ENCODE results near the gene LSM14A. TPM values are rescaled to one million over a fixed set of nuclear protein-coding genes. Genes with fewer than 3 reads are reported as not detected.

The LSM14A gene
- total RNA-seq, 1 donor from 2014 or later = 69.2 TPM

DNA sequence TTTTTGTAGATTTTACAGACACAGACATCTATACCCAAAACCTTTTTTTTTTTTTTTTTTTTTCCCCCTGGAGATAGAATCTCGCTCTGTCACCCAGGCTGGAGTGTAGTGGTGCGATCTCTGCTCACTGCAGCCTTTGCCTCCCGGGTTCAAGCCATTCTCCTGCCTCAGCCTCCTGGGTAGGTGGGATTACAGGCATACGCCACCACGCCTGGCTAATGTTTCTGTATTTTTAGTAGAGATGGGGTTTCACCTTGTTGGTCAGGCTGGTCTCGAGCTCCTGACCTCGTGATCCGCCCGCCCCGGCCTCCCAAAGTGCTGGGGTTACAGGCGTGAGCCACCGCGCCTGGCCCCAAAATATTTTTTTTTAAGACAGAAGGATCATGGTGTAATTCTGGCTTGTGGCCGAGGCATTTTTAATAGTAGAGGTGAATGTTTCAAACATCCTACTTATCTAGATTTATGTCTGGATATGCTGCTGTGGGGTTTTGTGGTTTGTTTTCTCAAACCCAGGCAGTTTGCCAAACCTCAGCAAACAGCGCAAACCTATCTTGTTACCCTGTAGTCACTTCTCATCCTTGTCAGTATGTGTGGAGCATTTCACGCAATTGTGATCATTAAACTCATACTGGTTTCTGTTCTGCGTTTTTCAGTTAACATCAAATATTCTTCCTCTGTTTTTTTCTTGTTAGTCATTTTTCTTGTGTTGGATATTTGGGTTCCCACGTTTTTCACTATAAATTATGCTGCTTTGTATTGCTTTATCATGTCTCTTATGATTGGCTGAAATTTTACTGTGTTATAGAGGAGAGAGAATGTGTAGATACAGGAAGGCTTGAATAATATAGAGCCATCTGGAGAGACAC lies 45.9 kb downstream of the LSM14A start:
- intact Hi-C loops (cut with DNase I) = no loop called here
- no peak for DNase-seq
- no peak for ATAC-seq (ENCODE audit: poor library complexity)

DNA sequence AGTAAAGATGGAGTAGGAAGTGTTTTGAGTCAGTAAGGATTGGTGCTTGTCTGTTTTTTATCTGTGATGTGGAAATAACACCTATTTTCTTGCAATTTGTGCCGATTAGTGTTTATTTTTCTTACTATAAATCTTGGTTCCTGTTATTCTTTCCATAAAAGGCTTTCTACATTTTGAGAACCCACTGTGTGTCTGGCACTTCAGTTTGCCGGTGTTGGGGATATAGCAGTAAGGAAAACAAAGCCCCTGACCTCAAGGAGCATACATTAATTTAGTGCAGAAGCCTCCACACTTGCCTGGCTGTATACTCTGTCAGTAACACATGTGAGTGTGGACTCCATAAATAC lies 46.5 kb downstream of the LSM14A start:
- intact Hi-C loops (cut with DNase I) = no loop called here
- no peak for ATAC-seq (ENCODE audit: poor library complexity)

DNA sequence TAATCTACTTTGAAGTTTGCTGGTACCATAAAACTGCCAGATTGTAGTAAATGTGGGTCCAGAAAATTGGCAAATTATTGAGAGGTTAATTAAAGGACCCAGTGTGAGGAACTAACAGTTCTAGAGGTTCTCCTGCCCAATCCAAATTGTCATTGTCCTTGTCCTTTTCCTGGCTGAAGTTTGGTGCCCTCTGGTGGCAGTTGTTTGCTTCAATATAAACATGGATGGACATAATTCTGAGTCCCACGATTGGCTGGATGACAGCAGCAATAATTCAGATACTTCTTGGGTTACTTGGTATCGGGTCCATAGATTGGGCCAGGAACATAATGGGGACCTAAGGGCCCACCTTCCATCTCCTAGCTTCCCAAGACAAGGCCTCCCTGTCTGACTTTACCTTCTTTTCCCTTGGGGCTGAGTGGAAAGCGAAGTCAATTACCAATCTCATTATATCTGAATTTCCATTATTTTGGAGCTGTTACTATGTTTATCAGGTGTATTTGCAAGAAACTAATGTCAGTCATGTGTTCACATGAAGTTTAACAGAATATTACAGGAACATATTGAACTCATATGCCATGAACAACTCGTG lies 48.3 kb downstream of the LSM14A start:
- ATAC-seq (ENCODE audit: poor library complexity) = peak; percentile 66
- DNase-seq = no peak
- intact Hi-C loops (cut with DNase I) = loop anchor here (10.0 kb wide), 1 partner anchor 124 kb away; no protein-coding TSS in a partner anchor

More for the DNA sequence above, 46.5 kb downstream of the LSM14A start:
- no peak for DNase-seq

DNA sequence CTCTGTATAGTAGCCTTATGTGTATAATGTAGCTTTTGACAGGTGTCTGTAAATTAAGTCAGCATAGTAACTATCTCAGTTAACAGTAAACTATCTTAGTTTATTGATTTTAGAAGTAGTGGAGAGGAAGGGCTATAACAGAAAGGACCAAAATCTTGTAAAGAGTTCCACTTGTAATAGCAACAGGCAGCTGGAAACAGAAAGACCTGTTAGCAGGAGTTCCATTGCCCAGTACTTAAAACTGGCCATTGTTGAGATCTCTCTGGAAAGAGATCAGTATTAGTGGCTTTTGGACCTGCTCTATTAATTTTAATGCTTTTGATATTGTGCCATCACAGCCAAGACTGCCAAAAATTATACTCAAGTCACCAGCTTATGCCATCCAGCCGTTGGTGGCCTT lies 50.1 kb downstream of the LSM14A start:
- DNase-seq (no peak), ATAC-seq (ENCODE audit: poor library complexity) (no peak)
- intact Hi-C loops (cut with DNase I) = loop anchor here (10.0 kb wide), 1 partner anchor 122 kb away; no protein-coding TSS in a partner anchor

DNA sequence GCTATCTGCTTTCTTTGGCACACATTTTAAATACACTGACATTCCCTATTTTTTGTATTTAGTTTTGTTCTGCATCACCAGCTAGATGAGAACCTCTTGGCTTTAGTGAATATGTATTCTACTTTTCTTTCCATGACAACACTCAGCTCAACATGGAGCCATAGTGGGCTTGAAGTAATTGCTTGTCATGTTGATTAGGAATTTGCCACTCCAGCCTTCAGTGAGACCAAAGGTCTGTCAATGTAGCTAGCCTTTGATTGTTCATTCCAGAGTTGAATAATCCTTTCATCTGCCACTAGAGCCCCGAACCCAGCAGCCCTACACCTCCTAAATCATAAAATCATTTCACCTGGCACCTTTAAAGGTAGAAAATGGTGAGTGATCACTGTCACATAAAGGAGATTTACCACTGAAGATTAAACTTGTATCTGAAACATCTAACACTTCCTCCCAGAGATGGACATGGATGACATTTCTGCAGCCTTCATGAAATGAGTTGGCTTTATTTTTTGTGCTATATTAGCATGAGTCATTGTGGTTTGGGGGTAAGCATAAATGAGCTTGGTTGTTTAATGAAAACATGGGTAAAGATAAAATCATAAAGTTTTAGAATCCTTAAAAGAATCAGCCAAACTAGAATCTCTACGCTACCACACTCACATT lies 52.8 kb downstream of the LSM14A start:
- DNase-seq (no peak), ATAC-seq (ENCODE audit: poor library complexity) (no peak)
- intact Hi-C loops (cut with DNase I) = loop anchor here (10.0 kb wide), 1 partner anchor 120 kb away; no protein-coding TSS in a partner anchor

DNA sequence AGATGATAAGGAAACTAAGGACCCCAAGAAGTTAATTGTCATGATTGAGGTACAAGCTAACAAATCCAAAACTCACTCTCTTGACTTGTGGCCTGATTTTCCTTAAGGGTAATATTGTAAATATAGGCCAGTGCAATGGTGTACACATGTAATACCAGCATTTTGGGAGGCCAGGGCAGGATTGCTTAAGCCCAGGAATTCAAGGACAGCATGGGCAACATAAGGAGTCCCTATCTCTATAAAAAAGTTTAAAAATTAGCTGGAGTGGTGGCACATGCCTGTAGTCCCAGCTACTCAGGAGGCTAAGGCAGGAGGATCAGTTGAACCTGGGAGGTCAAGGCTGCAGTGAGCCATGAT lies 53.3 kb downstream of the LSM14A start:
- ATAC-seq (ENCODE audit: poor library complexity) = no peak
- DNase-seq = no peak
- intact Hi-C loops (cut with DNase I) = loop anchor here (10.0 kb wide), 1 partner anchor 119 kb away; no protein-coding TSS in a partner anchor

DNA sequence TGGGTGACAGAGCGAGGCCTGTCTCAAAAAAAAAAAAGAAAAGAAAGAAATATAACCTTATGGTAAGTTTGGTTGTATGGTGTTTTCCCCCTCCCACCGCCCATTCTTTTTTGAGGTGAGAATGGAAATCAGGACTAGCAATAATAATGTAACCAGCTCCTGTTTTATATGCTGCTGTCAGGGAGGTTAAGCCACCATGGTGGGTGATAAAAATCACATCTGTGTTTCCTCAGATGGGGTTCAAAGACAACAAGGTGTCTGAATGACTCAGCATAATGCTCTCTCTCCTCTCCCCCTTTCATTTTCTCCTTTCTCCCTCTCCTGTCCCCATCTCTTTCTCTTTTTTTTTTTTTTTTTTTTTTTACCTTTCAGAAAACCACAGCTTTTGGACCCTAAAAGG lies 53.7 kb downstream of the LSM14A start:
- intact Hi-C loops (cut with DNase I) = loop anchor here (10.0 kb wide), 1 partner anchor 119 kb away; no protein-coding TSS in a partner anchor
- ATAC-seq (ENCODE audit: poor library complexity) (no peak), DNase-seq (no peak)

DNA sequence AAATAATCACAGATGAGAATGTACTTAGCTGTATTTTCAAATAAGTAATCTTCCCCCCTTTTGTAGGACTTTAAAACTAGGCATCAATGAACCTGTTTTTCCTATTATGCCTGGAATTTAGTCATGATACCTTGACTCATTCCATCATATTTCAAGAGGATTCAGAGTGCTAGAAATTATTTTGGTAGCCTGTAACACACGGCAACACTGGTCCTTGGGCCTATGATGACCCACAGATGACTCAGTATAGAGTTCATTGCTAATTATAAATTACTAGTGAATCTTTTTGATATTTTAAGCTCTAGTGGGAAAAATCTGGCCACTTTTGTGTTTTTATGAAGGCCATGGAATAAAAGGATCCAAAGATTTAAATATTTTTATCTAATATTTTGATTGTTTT lies 56.0 kb downstream of the LSM14A start:
- intact Hi-C loops (cut with DNase I) = loop anchor here (10.0 kb wide), 1 partner anchor 116 kb away; no protein-coding TSS in a partner anchor
- DNase-seq (no peak), ATAC-seq (ENCODE audit: poor library complexity) (no peak)

DNA sequence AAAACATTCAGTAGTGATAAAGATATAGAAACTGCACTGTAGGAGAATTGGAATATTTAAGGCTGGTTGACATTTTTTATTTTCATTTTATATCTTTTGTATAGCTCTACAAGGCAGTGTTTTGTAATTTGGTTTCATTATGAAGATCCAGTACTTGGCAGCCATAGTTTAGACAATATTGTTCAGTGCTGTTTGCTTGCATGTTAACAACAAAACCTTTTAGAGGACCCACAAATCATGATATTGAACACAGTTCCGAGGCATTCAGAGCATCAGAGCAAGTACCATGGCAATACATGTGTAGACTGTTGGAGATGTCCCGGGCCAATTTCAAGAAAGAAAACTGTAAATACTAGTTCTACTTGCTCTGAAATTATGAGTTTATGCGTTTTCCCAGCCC lies 56.5 kb downstream of the LSM14A start:
- ATAC-seq (ENCODE audit: poor library complexity) (no peak), DNase-seq (no peak)
- intact Hi-C loops (cut with DNase I) = loop anchor here (10.0 kb wide), 1 partner anchor 116 kb away; no protein-coding TSS in a partner anchor

DNA sequence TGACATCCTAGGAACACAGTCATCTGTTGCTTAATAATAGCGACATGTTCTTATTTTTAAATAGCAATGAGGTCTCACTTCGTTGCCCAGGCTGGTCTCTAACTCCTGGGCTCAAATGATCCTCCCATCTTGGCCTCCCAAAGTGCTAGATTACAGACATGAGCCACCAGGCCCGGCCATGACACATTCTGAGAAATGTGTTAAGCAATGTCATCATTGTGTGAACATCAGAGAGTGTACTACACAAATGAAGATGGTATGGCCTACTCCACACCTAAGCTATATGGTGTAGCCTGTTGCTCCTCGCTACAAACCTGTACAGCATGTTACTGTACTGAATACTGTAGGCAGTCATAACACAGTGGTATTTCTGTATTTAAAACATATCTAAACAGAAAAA lies 57.4 kb downstream of the LSM14A start:
- ATAC-seq (ENCODE audit: poor library complexity) = no peak
- intact Hi-C loops (cut with DNase I) = loop anchor here (10.0 kb wide), 1 partner anchor 115 kb away; no protein-coding TSS in a partner anchor
- DNase-seq = no peak

DNA sequence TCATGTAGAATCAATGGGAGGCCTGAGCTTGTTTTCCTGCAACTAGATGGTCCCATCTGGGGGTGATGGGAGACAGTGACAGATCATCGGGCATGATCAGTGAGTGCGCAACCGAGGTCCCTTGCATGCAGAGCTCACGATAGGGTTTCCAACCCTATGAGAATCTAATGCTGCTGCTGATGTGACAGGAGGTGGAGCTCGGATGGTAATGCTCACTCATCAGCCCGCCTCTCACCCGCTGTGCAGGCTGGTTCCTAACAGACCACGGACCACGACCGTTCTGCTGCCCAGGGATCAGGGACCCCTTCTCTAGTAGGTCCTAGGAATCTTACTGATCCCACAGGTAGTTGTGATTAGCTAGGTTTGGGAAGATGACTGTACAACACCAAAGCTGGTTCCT lies 58.5 kb downstream of the LSM14A start:
- no peak for DNase-seq
- no peak for ATAC-seq (ENCODE audit: poor library complexity)
- intact Hi-C loops (cut with DNase I) = no loop called here

DNA sequence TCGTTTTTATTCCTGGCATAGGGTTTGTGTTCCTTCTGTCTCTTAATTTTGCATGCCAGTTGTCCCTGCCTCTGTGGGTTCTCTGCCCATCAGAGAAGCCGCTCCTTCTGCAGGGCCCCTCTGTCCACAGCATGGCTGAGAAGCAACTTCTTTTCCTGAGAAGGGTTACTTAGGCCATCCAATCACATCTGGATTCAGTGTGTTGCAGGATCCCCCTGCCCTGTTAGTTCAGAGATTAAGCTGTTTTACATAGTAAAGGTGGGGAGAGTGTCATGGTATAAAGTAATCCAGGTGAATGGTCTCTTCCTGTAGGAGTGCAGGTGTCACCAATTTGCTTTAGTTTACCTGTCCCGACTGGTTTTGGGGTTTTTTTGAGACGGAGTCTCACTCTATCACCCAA lies 59.1 kb downstream of the LSM14A start:
- DNase-seq (no peak), ATAC-seq (ENCODE audit: poor library complexity) (no peak)
- intact Hi-C loops (cut with DNase I) = no loop called here

DNA sequence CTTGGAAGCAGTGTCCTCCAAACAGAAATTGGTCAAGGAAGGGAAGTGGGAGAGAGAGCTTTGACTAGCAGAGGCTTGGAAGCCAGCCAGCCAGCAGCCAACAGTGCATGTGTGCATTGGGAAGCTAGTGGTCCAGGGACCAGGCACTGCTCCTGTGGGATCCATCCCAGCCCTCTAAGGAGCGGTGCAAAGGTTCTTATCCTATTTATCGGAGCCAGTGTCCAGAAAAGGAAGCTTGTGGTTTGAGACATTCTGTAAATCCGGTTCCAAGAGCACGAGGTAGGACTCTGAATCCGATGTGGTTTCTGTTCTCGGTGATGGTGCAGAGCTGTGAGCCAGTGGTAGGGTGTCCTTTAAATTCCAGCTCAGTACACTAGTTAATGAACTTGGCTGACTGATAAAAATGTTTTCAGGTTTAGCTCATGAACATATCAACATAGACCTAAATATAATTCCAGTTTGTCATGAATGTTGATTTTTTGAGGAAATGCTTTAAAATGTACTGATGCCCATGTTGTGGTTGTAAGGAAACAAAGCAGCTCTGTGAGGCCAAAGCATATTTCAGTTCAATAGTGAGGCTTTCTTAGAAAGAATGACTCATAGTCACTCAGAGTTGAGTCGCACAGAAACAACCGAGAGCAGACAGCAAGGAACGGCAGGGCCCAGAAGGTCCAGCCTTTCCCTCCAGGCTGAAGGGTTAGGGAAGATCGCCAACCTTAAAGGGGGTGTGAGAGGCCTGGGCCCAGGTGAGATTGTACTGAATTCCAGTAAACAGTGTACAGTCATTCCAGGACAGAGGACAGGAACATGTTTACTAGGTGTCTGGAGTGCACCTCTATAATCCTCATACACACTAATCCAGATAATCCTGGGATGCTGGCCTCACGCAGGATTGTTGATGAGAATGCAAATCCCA lies 60.5 kb downstream of the LSM14A start:
- intact Hi-C loops (cut with DNase I) = no loop called here
- DNase-seq (peak; percentile 78), ATAC-seq (ENCODE audit: poor library complexity) (peak; percentile 57)

DNA sequence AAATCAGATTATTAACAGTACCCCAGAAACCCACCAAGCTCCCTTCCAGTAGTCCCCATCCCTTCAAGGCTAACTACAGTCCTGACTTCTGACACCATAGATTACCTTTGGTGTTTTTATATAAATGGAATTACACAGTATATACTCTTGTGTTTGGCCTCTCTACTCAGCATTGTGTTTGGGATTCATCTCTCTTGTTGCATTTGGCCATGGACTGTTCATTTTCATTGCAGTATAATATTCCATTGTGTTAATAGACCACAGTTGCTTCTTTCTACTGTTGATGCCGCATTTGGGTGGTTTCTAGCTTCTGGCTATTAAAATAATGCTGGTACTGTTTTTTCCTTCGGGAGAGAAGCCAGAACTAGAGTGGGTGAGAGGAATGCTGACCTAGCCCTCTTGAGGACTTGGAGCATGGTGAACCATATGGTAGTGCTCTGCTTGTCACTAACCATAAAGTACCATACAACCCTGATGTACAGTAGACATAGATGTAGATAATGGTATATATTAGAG lies 63.2 kb downstream of the LSM14A start:
- intact Hi-C loops (cut with DNase I) = no loop called here
- DNase-seq (no peak), ATAC-seq (ENCODE audit: poor library complexity) (no peak)

DNA sequence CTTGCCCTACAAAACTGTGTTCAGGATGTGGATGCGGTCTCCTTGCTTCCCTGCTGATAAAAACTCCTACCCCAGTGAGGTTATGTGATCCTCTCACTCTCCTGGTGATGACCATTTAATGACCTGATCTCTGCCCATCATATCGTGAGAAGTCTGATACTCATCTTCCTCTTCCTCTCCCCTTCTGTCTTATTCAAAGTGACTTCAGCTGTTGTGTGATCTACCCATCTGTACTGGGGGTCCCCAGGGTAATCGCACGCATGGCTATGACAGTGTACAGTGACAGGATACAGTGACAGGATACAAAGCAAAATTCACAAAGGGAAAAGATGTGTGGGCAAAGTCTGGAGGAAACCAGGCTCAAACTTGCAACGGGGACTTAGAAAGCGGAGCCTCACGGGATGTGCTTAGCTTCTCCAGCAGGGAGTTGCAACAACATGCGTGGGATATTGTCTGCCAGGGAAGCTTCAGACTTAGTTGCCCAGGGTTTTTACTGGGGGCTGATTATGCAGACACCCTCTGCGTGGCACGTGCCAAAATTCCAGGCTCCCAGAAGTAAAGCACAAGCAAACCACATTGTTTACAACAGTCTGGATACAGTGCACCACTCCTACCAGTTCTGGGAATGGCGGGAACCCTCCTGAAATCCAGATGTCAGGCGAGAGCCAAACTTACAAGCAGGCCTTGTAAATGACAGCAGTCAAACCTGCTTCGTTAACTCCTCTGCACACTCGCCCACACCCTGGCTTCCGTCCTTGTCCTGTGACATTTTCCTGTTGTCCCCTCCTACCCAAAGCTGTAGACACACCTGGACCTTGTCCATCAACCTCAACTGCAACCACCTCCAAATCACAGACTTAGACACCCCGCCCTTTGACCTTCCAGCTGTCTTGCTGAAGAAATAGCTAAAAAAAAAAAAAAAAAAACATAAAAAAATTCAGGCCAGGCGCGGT lies 64.0 kb downstream of the LSM14A start:
- DNase-seq = no peak
- ATAC-seq (ENCODE audit: poor library complexity) = no peak
- intact Hi-C loops (cut with DNase I) = no loop called here

DNA sequence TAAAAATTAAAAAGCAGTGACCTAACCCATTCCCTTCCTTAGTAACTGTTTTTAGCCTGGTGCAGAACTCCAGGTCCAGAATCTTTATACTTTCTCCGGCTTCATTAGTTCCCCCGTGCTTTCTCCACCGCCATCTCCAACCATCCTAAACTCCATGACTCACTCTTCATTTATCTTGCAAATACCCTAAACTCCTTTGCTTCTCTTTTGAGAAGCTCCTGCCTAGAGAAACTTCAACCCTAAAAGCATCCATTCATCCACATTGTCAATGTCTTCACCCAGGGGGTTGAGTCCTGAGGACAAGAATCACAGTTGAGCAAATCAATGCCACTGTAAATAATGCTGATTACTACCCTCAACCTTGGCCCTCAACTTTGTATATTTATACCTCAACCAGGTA lies 65.0 kb downstream of the LSM14A start:
- intact Hi-C loops (cut with DNase I) = no loop called here

DNA sequence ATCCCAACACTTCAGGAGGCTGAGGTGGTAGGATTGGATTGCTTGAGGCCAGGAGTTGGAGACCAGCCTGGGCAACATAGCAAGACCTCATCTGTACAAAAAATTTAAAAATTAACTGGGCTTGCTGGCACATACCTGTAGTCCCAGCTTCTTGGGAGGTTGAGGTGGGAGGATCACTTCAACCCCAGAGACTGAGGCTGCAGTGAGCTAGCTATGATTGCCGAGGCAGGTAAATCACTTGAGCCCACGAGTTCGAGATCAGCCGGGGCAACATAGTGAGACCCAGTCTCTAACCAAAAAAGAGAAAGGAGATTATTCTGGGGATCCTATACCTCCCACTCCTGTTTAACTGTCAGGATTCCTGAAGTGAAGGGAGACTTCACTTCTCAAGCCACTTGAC lies 65.6 kb downstream of the LSM14A start:
- no peak for ATAC-seq (ENCODE audit: poor library complexity)
- intact Hi-C loops (cut with DNase I) = no loop called here

More for the DNA sequence above, 65.0 kb downstream of the LSM14A start:
- ATAC-seq (ENCODE audit: poor library complexity) = no peak
- DNase-seq = no peak

More for the DNA sequence above, 65.6 kb downstream of the LSM14A start:
- DNase-seq = no peak

All from Right ventricle myocardium superior (tissue), 1 donor.